Measurements from ENCODE around the gene OR51B2. TPM values are rescaled to one million over a fixed set of nuclear protein-coding genes. Genes with fewer than 3 reads are reported as not detected.
"Not testable (repeated sequence)": the region's sequence is repeated elsewhere in the genome, so short reads cannot be mapped to it uniquely, and the experiment has no call there.

OR51B2 gene, protein sequence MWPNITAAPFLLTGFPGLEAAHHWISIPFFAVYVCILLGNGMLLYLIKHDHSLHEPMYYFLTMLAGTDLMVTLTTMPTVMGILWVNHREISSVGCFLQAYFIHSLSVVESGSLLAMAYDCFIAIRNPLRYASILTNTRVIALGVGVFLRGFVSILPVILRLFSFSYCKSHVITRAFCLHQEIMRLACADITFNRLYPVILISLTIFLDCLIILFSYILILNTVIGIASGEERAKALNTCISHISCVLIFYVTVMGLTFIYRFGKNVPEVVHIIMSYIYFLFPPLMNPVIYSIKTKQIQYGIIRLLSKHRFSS
- total RNA-seq (2014; rRNA removed; shearing (Covaris generic)) = 0.36 TPM in 1 of 2 replicates, not detected in the other

DNA sequence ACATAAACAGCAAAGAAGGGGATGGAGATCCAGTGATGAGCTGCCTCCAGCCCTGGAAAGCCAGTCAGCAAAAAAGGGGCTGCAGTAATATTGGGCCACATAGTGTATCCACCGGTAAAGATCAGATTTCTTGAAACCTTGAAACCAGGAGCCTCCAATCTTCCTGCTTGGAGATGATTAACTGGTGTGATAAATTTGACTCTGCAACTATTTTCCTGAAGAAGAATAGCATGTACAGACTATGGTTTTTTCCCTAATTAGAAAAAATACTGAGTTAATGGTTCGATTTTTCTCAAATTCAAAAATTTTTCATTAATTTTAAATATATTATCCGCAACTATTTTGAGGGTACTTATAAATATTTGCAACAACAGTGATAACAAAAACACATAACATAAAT is at the start of gene OR51B2:
TSS of gene OR51B2 (minus strand) at position 101 of the 400 bp plus-strand sequence. CDS start at position 101, 0 bp downstream.
- DNase-seq (ENCODE audit: low read depth) = no peak

DNA sequence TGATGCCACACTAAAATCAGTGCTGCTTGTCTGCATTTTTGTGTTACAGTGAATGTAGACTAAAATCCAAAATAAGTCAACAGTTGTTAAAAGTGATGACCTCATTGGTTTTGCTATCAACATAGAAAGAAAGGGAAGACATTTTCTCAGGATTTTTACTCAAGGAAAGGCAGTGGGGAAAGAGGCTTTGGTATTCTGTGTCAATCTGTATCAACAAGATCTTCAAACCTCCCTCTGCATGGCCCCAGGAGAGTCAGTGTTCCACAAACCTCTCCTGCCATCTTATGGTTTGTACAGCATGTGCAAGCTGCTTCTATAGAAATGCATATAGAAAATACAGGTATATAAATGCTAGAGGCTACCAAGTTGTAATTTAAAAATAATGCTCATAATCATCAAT is 45.7 kb upstream of the OR51B2 start:
- DNase-seq (ENCODE audit: low read depth) = peak; percentile 26

DNA sequence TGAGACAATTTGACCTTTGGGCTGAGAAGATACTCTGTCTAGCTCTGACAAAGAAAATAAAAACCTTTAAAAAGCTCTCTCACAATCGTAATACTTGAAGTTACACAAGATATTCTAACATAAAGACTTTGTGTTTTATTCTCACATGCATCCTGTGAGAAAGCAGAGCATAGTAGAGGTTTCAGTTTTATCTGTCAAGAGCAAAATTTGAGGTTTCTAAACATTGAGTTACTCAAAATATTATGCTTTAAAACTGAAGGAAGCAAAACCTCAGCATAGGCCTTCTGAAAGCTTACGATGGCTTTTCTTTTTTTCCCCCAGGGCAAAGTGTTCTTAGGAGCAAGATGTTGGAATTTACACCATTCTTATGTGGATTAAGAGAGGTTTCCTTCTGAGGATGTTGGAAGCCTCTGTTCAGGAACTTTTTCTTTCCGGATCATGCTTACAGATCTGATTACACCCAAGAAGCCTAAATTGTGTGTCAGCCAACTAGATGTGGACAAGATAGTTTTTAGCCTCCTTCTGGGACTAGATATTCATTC is 44.5 kb upstream of the OR51B2 start:
- no peak for DNase-seq (ENCODE audit: low read depth)

DNA sequence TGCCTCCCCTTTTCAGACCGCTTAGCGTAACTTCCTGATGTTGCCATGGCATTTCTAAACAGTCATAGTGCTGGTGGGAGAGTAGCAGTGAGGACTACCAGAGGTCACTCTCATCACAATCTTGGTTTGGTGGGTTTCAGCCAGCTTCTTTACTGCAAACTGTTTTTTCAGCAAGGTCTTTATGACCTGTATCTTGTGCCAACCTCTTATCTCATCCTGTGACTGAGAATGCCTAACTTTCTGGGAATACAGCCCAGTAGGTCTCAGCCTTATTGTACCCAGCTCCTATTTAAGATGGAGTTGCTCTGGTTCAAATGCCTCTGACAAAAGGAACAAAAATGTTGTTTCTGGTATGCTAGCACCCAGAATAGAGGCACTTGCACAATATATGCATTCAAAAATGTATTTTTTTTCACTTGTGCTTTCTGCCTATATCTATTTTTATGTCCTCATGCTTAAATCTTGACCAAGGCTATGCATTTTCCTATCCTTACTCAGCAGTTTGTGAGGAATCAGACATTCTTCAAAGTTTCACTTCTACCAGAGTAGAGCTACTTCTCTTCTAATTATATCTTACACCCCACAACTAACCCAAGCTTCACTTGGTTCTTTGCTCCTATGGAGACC is 43.5 kb upstream of the OR51B2 start:
- peak; percentile 32 for DNase-seq (ENCODE audit: low read depth)

DNA sequence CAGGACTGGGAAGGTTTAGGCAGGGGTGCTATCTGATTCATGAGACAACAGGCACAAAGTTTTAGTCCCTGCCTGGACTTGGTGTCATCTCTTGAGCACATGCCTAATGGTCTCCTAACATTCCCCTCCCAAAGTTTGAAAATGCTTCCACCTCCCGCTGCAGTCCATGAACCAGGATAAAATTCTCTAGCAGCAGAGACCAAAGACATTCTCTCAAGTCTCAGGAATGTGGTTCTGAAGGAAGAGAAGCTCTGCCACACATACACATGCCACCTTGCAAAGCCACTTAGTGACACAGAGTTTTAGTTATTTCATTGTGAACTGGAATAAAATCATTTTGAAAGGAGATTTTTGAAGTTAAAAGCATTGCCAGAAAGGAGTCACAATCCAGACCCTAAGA is 42.8 kb upstream of the OR51B2 start:
- peak; percentile 22 for DNase-seq (ENCODE audit: low read depth)

DNA sequence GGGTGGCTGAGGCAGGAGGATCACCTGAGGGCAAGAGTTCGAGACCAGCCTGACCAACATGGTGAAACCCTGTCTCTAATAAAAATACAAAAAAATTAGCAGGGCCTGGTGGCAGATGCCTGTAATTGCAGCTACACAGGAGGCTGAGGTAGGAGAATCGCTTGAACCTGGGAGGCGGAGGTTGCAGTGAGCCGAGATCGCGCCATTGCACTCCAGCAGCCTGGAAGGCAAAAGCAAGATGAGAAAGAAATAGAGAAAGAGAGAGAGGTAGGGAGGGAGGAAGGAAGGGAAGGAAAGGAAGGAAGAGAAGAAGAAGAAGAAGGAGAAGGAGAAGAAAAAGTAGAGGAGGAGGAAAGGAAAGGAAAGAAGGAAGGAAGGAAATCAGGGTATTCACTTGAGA is 42.3 kb upstream of the OR51B2 start:
- DNase-seq (ENCODE audit: low read depth) = not testable (repeated sequence)

DNA sequence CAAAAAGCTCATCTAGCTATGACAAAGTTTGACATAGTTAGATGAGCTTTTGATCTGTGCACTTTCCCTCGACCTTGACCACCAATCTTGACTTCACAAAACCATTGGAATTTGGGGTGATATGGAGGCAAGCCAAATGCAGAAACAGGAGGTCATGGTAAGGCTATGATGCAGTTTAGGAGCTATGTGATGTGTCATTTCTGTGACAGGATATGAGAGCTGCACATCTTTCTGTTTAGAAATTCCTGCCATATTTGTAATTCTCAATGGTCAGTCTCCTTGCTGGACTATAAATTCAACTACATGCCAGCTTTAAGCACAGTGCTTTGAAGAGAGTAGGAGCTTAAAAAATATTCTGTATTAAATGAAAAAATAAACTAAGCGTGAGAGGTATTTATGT is 40.1 kb upstream of the OR51B2 start:
- DNase-seq (ENCODE audit: low read depth) = peak; percentile 82

DNA sequence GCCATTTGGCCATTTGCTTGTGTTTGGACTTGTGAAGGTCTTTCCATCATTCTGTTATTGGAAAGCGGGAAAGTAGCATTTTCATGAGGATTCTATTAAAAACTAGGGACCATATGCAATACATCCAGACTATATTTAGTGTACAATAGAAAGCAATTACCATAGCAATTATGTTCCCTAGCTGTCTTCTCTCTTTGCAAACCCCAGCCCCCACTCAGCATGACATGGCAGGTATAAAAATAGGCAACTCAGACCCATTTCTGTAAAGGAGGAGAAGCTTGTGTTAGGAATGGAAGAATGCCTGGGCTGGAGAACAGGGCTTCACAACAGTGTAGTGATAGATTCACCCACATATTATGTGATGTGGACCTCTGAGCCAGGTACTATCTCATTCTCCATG is 39.6 kb upstream of the OR51B2 start:
- no peak for DNase-seq (ENCODE audit: low read depth)

DNA sequence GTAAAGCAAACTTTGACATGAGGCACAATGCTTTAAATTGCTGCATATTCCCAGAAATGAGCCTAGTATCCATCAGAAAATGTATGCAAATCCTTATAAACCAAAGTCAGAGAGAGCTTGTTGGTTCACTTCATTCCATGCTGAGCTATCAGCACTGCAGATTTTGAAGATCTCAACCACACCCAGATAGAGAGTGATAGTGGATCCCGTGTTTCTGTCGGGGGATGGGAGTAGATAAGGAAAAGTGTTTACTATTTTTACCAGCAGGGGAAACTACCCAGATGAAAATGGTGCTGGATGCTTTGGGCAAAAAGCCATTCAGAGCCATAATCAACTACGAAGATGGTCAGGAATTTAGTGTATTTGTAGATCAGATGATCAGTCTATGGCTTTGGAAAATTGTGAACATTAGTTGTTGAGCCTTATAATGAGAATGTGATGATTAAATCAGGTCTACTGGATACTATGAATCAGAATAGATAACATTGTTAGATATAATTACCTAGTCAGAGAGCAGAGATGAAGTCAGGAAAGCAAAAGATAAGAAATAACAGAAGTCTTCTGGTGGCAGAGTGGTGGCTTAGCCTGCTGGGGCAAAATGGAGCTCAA is 38.0 kb upstream of the OR51B2 start:
- no peak for DNase-seq (ENCODE audit: low read depth)

DNA sequence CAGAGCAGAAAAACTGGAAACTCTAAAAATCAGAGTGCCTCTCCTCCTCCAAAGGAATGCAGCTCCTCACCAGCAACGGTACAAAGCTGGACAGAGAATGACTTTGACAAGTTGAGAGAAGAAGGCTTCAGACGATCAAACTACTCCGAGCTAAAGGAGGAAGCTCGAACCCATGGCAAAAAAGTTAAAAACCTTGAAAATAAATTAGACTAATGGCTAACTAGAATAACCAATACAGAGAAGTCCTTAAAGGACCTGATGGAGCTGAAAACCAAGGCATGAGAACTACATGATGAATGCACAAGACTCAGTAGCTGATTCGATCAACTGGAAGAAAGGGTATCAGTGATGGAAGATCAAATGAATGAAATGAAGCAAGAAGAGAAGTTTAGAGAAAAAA is 31.9 kb upstream of the OR51B2 start:
- DNase-seq (ENCODE audit: low read depth) = not testable (repeated sequence)

DNA sequence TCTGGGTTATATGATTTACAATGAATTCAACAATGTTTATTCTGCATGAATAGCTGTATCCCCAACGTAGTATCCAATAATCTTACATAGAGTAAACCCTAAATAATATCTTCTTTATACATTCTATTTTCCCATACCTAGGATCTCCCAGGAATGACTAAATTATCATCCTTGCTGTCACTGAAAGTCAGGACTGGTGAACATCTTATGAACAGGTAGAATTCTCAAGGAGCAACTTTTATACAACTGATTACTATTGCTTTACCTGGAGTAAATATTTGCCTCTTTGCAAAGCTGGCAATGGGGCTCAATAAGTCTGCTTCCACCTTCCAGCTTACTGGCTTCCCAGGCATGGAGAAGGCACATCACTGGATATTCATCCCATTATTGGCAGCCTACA is 27.1 kb upstream of the OR51B2 start, which contains the start of gene OR51B6:
TSS of gene OR51B6 (plus strand) at position 301 of the 400 bp plus-strand sequence. CDS start at position 301, 0 bp downstream.
- no peak for DNase-seq (ENCODE audit: low read depth)

DNA sequence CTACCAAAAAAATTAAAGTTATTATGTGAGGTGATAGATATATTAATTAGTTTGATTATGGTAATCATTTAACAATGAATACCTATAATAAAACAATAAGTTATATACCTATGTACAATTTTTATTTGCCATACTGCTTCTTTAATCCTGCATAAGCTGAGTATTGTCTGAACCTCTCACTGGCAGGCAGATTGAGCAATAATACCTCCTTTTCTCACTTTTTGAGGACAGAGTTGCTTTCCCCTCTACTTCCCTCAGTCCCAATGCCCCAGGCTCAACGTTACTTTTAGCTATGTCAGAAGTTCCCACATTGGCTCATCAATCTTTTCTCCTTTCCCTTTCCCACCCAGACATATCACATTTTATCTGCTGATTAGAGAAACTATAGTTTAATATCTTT is 25.5 kb upstream of the OR51B2 start:
- DNase-seq (ENCODE audit: low read depth) = no peak

DNA sequence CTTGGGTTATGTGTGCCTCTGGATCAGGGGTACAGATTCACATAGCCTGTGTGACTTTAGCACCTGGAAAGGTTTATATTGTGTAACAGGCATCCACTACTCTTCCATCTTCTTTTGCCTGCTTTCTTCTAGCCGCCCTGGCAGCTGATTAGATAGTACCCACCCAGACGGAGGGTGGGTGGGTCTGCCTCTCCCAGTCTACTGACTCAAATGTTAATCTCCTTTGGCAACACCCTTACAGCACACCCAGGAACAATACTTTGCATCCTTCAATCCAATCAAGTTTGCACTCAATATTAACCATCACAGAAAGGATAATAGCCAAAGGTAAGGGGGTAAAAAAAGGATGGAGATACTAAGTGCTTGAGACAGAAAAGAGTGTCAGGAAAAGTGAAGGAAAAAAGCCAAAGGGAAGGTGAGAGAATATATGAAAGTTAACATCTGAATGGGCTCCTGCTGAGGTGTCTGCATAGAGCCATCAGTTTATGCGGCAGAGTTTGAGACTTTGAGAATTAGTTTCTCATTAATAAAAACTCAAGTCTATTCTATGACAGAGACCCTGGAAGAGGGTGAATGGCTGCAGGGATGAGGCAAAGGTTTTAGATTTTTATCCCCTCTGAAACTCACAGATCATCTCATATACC is 24.6 kb upstream of the OR51B2 start:
- no peak for DNase-seq (ENCODE audit: low read depth)

DNA sequence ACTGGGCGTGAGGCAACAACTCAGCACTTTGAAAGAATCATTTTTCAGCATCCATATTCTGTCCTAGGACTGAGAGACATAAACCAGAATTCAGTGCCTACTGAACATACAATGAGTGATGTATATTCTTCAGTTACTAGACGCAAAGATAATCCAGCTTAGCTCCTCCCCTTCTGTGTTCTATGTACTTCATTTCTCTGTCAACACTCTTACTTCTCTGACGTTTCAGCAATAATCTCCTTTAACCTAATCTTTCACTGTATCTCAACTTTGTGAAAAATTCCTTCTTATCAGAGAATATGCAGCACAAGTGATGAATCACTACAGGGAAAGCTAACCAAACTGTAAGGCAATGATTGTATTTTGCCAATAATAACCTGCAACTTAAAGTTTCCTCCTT is 21.7 kb upstream of the OR51B2 start:
- DNase-seq (ENCODE audit: low read depth) = no peak

DNA sequence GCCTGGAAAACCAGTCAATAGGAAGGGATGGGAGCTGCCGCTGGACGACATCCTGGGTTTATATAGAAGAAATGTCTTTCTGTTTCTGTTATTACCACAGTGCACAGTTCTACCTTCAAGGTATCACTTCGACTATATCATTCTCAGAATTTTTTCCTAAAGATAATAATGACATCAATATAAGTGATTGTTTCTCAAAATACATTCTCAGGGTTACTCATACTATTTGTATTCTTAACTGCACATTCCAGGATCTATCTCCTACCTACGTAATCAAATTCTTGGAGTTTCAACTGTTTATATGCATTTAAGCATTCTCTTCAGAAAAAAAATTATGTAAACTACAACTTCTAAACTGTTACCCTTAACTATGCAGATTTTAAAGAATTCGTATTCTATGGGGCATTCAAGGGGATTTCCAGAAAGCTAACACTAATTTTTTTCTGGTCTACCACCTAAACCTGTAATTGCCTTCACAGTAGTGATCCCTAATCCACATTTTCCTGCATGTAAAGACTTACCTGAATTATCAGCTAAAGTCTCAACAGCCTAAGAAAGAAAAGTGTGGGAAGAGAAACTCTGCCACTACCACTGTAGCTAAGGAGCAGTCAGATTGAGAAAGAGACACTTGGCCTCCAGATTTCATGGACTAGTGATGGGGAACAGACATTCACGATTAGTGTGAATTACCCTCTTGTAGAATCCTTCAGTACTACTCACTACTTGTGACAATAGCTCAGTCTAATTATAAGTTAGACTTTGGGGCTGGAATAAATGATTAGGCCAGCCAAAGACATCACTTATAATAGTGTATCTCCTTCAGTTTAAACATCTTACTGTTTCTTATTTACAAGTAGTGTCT is 19.6 kb upstream of the OR51B2 start, which contains the start of gene OR51B5:
TSS of gene OR51B5 (minus strand) at position 51 of the 862 bp plus-strand sequence. CDS start at position 51, 0 bp downstream.
- DNase-seq (ENCODE audit: low read depth) = no peak

DNA sequence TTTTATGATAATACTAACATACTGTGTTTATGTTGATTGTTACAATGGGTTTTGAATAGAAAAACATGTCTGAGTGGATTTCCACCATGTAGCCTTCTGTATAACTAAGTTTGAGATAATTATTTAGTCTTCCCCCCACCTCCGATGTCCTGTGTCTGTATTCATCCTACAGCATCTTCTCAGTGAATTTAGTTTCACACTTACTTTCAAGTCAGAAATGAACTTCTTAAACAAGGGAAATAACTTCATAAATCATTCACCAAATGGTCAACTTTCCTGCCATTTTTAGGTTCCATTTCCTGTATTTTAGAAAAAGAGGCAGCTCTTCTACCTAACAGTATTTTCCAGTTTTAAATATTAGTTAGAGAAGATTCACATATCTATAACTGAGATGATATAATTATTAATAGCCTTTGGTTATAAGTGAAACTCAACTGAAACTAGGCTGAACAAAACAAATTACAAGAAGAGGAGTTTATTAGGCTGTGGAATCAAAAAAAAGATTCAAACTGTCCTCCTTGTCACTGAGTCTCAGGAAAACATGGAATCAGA is 15.8 kb upstream of the OR51B2 start:
- no peak for DNase-seq (ENCODE audit: low read depth)

DNA sequence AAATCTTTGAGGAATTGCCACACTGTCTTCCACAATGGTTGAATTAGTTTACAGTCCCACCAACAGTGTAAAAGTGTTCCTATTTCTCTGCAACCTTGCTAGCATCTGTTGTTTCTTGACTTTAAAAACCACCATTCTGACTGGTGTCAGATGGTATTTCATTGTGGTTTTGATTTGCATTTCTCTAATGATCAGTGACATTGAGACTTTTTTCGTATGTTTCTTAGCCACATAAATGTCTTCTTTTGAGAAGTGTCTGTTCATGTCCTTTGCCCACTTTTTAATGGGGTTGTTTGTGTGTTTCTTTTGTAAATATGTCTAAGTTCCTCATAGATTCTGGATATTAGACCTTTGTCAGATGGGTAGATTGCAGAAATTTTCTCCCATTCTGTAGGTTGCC is 13.2 kb upstream of the OR51B2 start:
- DNase-seq (ENCODE audit: low read depth) = not testable (repeated sequence)

DNA sequence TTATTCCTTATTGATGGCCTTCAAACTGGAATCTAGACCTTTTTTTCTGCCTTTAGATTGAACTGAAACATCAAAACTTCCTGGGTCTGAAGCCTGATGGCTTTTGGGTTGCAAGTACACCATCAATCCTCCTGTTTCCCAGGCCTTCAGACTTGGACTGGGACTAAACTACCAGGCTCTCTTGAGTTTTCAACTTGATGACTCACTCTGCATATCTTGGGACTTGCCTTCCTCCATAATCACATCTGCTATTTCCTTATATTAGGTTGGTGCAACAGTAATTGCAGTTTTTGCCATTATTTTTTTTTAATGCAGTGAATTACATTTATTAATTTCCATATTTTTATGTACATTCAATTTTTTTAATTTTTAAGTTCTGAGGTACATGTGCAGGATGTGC is 12.2 kb upstream of the OR51B2 start:
- peak; percentile 10 for DNase-seq (ENCODE audit: low read depth)

DNA sequence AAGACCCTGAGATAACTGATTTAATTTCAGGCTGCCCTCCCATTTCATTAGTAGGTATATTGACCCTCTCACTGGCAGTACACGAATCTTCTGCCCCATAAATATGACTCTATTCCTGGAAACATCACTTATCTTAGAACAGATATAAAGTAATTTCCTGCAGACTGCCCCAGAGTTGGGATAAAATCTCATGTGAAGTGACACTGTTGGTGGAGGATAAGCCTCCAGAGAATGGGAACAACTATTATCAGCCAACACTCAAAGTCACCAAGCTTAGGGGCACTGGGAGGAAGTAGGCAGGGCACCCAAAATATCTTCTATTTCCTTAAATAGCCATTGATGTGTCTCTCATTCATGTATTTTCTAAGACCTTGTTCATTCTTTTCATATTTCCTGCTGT is 11.1 kb upstream of the OR51B2 start:
- DNase-seq (ENCODE audit: low read depth) = no peak

DNA sequence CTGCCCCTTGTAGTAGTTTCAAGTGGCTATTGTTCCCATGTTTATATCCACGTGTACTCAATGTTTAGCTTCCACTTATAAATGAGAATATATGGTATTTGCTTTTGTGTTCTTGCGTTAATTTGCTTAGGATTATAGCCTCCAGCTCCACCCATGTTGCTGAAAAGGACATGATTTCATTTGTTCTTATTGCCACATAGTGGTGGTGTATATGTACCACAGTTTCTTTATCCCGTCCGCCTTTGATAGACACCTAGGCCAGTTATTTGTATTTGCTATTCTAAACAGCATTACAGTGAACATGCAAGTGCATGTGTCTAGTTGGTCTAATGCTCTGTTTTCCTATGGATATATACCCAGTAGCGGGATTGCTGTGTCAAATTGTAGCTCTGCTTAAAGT is 6.8 kb downstream of the OR51B2 start:
- DNase-seq (ENCODE audit: low read depth) = no peak

Data from RPMI7951 (cell line).